Measurements from ENCODE around the gene DENND6A.
"Not testable (repeated sequence)": the region's sequence is repeated elsewhere in the genome, so short reads cannot be mapped to it uniquely, and the experiment has no call there.

The DENND6A gene

DNA sequence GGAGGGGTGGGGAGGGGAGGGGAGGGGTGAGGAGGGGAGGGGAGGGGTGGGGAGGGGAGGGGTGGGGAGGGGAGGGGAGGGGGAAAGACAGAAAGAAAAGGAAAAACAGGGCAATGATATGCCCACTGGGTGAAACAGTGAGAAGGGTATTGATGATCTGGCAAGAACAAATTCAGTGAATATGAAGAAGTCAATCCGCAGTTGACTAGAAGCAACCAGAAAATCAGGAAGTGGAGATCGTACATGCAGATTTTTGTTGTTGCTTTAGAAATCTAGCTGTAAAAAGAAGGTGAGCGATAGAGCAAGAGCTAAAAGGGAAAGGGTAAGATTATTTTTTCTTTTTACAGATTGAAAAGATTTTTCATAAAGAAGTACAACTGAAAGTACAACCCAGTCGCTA is 48.1 kb downstream of the DENND6A start:
- no peak for DNase-seq (ENCODE audit: low read depth in 2 of 2)

DNA sequence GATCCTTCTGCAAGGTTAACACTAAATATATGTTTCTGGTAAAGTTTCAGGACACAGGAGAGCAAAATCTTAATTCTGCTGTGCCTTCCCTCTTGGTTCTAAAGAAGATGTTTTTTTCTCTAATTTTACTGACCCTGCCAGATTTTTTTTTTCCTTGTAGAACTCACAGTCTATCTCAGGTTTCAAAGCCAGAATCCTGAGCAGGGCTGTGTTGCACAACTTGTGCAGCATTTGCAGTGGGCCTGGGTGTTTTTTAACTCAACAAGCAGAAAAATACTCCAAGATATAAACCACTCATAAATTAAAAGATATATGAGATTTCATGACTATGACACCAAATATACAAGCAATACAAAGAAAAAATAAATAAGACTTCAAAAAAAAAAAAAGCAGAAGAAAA is 55.5 kb downstream of the DENND6A start:
- no peak for DNase-seq (ENCODE audit: low read depth in 2 of 2)

DNA sequence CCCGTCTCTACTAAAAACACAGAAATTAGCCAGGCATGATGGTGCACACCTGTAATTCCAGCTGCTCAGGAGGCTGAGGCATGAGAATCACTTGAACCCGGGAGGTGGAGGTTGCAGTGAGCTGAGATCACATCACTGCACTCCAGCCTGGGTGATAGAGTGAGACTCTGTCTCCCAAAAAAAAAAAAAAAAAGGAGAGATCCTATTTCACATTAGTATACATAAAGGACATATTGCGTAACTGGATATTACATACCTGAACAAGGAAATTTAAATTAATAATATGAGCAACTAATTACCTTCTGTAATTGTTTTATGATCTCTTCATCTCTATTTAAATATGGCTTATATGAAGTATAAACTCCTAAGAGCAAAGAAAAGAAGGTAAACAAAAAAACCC is 58.6 kb downstream of the DENND6A start:
- not testable (repeated sequence) for DNase-seq (ENCODE audit: low read depth in 2 of 2)

DNA sequence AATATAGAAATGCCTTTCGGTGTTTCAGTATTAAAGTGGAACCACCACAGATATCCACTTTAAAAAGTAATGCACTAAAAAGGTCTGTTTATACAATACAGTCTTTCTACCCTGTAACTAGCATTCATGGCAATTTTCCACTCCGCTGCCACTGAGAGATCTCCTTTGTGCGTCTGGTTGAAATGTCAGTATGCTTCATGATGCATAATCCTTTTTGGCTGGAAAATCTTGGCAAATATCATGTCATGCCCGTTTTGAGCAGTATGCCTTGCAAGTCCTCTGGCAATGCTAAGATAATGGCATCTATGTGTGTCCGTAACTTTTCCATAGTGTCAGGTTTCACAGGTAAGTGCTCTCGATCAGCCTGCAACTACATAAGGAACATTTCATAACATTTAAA is 64.9 kb downstream of the DENND6A start:
- DNase-seq (ENCODE audit: low read depth in 2 of 2): no peak

DNA sequence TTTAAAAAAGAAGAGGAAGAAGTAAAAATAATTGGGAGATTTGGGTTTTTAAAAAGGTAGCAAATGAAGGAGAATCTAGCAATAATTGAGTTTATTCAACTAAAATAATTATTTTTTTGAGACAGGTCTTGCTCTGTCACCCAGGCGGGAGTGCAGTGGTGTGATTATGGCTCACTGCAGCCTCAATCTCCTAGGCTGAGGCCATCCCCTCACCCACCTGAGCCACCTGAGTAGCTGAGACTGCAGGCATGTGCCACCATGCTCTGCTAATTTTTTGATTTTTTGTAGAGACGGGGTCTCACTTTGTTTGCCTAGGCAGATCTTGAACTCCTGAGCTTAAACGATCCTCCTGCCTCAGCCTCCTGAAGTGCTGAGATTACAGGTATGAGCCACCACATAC is 68.1 kb downstream of the DENND6A start:
- DNase-seq (ENCODE audit: low read depth in 2 of 2): no peak

DNA sequence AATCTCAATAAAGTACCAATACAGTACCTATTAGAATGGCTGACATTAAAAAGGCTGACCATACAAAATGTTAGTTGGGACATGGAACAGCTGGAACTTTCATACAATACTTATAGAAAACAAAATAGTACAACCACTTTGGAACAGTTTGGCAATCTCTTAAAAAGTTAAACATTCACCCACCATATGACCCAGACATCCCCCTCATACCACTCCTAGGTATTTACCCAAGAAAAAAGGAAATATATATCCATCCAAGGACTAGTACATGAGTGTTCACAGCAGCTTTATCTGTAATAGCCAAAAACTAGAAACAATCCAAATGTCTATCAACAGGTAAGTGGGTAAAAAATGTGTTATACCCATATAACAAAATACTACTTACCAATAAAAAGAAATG is 70.5 kb downstream of the DENND6A start:
- no peak for DNase-seq (ENCODE audit: low read depth in 2 of 2)

DNA sequence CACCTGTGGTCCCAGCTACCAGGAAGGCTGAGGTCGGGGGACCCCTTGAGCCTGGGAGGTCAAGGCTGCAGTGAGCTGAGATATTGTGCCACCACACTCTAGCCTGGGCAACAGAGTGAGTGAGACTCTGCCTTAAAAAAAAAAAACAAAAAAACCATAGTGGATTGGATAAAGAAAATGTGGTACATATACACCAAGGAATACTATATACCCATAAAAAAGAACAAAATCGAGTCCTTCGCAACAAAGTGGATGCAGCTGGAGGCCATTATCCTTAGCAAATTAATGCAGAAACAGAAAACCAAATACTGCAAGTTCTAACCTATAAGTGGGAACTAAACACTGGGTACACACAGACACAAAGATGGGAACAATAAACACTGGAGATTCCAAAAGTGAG is 75.1 kb downstream of the DENND6A start:
- no peak for DNase-seq (ENCODE audit: low read depth in 2 of 2)

DNA sequence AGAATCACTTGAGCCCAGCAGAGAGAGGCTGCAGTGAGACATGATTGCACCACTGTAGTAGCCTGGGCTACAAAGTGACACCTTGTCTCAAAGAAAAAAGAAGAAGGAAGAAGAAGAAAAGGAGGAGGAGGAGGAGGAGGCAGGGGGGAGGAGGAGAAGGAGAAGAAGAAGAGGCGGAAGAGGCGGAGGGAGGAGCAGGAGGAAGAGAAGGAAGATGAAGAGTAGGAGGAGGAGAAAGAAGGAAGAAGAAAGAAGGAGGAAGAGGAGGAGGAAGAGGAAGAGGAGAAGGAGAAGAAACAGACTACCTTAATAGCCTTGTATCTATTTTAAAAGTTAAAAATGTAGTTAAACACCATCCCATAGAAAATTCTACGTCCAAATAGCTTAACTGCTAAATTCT is 76.6 kb downstream of the DENND6A start:
- DNase-seq (ENCODE audit: low read depth in 2 of 2): no peak

DNA sequence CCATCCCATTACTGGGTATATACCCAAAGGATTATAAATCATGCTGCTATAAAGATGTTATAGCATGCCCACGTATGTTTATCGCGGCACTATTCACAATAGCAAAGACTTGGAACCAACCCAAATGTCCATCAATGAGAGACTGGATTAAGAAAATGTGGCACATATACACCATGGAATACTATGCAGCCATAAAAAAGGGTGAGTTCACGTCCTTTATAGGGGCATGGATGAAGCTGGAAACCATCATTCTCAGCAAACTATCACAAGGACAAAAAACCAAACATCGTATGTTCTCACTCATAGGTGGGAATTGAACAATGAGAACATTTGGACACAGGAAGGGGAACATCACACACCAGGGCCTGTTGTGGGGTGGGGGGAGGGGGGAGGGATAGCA is 81.0 kb downstream of the DENND6A start:
- DNase-seq (ENCODE audit: low read depth in 2 of 2): not testable (repeated sequence)

DNA sequence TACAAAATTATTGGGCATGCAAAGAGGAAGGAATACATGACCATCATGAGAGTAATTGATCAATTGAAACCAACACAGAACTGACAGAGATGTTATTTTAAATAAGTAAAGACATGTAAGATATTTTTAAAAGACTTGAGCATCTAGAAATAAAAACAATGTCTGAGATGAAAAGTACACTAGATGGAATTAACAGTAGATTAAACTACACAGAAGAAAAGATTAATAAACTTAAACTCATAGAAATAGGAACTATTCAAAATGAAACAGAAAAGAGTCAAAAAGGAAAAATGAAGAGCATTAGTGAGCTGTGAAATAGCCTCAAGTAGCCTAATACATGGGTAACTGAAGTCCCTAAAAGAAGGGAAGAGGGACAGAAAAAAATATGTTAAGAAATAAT is 87.2 kb downstream of the DENND6A start:
- no peak for DNase-seq (ENCODE audit: low read depth in 2 of 2)

DNA sequence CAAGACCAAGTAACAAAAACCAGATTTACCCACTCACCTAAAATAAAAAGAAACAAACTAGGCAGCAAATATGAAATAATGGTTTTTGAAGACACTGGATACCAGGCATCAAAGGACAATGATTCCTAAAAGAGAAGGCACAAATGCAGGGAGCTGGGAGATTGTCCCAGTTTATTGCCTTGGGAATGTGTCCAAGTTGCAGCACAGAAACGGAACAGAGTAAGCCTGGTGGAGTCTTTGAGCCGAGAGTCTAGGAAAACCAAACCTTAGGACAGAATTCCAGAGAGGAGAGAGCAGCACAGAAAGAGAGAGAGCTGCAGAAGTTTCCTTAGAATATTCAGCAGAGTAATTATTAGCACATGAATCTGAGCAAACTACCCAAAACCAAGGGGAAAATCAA is 87.9 kb downstream of the DENND6A start:
- no peak for DNase-seq (ENCODE audit: low read depth in 2 of 2)

DNA sequence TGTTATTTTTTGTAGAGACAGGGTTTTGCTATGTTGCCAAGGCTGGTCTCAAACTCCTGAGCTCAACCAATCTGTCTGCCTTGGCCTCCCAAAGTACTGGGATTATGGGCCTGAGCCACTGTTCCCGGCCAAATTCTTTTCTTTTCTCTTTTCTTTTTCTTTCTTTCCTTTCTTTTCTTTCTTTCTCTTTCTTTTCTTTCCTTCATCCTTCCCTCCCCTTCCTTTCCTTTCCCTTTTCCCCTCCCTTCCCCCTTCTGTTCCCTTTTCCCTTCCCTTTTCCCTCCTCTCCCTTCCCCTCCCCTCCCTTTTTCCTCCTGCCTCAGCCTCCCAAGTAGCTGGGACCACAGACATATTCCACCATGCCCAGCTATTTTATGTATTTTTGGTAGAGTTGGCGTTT is 92.7 kb downstream of the DENND6A start:
- no peak for DNase-seq (ENCODE audit: low read depth in 2 of 2)

DNA sequence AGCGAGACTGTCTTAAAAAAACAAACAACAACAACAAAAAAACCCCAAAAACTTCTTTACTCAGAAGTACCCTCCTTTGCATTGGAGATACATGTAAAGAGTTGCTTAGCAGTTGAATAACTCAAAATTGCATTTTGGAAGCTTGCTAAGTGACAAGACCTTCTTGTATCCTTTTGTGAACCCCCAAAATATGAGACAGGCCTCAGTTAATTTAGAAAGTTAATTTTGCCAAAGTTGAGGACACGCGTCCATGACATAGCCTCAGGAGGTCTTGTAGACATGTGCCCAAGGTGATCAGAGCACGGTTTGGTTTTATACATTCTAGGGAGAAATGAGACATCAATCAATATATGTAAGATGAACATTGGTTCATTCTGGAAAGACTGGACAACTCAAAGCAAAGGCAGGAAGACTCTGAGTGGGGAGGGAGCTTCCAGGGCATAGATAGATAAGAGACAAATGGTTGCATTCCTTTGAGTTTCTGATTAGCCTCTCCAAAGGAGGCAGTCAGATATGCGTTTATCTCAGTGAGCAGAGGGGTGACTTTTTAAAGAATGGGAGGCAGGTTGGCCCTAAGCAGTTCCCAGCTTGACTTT is 94.0 kb downstream of the DENND6A start:
- no peak for DNase-seq (ENCODE audit: low read depth in 2 of 2)

DNA sequence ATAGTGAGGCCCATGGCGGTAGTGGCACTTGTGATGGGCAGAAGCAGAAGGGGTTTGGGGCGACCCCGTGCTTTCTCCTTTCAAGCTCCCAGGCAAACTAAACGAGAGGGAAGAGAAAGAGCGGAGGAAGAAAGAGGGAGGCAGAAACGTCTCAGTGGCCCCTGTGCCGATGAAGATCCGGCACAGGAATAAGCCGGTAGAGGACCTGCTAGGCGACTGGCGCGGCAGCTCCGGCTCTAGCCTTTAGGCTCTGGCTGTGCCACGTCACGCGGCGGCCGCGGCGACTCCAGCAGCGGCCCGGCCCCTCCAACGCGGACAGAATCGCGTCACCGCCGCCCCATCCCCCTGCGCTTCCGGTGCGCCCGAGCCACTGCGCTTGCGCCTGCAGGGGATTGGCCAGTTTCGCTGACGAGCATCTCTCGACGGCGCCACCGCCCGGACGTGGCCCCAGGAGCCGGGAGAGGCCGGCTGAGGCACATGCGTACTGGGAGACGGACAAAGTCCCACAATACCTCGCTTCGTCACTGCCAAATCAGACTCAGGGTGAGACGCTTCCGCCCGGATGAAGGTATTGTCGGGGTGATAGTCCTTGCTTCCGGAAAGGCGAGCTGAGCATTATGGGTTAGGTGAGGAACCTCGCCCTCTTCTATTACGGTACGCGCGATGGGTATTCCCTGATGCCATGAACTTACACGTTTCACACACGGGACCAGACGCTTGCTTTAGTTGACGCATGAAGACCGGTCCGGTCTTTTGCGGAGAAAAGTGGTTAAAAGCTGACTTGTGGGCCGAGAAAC is 95.6 kb downstream of the DENND6A start, which contains the start of gene ARF4:
Gene ARF4 (minus strand): TSS at position 218 of the 797 bp plus-strand sequence. CDS start 204 bp downstream, at position 14.
- DNase-seq (ENCODE audit: low read depth in 2 of 2): peak; percentile 98 to 99

DNA sequence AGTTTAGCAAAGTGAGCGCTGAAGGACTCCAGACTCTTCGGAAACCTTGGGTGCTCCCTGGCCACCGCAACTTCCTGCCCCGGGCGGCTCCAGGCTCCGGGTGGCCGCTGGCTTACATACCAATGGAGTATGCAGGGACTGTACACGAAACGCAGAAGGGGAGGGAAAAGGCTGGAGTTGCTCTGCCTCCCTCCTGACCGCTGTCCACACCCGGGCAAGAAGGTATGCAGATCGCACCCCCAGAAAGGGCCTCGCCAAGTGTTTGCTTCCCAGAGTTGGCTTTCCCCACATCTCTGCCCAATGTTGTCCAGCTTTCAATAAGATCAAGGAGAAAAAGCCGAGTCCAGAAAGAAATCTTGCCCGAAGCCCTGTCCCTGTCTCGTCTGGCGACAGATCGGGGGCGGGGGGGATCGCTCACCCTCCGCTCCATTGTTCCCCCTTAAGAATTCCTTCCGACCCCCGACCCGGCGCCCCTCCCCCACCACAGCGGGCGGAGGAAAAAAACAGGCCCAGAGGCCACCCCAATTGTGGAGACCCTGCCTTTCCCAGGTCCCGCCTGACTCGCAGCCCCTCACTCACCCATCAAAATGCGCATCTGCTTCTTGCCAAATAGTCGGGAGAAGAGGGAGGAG is 96.3 kb downstream of the DENND6A start:
- DNase-seq (ENCODE audit: low read depth in 2 of 2): peak; percentile 35 to 57

DNA sequence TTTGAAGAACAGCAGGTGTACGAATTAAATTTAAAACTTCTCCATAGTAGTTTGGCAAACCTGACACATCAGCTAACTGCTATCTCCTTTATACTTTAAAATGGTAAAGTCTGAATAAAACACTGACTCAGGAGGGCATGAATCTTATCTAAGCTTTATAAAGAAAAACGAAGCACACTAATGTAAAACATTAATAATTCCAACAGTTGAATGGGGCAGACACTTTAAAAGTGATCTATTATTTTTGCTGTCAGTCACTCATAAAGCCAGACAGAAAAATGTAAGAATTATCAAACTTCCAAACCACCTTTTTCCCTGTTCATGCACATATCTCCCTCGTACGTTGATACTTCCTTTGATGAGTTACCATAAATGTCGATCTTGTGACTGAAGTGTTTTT is 98.3 kb downstream of the DENND6A start:
- no peak for DNase-seq (ENCODE audit: low read depth in 2 of 2)

DNA sequence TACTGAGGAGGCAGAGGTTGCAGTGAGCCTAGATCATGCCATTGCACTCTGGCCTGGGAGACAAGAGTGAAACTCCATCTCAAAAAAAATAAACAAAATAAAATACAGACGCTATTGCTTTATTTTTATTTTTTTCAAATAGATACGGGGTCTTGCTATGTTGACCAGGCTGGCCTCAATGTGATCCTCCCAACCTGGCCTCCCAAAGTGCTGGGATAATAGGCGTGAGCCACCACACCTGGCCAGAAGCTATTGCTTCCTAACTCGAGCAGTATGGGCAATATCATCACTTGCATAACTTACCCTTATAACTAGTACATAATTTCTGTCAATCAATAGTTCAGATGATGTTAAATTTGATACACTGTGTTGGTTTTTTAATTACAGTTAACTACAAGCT is 98.7 kb downstream of the DENND6A start:
- no peak for DNase-seq (ENCODE audit: low read depth in 2 of 2)

DNA sequence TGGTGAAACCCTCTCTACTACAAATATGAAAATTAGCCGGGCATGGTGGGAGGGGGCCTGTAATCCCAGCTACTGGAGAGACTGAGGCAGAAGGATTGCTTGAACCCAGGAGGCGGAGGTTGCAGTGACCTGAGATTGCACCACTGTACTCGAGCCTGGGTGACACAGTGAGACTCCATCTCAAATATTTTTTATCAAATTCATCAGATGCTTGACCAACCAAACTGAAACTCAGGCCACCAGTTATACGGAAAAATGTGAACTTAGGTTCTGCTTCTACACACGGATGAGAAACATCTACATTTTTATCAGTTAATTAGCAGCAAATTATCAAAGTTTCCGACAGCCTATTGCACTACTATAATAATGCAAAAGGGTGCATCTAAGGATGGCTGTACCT is 100.6 kb downstream of the DENND6A start:
- DNase-seq (ENCODE audit: low read depth in 2 of 2): no peak

DNA sequence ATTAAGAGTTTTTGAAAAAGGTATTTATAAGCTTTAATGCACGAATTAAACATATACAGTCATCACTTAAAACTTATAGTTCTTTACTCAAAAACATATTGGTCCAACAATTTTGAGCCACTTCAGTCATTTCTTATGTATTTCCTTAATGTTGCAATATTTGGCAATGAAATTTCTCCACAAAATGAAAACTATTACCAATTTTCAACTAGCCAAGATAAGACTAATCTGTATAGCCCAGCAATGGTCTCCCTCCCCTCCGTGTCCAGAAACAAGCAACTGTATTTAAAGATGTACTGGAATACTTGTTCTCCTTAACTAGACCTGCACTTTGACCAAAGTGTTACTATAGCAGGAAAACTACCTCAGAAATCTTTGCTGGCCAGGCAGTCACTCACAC is 105.0 kb downstream of the DENND6A start:
- no peak for DNase-seq (ENCODE audit: low read depth in 2 of 2)

DNA sequence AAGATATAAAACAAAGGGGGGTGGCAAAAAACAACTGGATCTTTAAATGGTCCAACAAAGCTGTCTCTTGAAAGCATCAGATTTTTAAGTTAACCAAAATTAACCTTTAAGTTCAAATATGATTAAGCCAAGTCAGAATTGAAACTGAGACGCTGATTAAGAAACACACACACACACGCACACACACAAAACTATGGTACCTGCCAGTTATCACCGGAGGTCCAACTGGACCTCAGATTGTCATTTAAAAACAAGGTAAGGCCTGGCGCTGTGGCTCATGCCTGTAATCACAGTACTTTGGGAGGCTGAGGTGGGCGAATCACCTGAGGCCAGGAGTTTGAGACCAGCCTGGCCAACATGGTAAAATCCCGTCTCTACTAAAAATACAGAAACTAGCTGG is 106.1 kb downstream of the DENND6A start:
- DNase-seq (ENCODE audit: low read depth in 2 of 2): no peak

DNA sequence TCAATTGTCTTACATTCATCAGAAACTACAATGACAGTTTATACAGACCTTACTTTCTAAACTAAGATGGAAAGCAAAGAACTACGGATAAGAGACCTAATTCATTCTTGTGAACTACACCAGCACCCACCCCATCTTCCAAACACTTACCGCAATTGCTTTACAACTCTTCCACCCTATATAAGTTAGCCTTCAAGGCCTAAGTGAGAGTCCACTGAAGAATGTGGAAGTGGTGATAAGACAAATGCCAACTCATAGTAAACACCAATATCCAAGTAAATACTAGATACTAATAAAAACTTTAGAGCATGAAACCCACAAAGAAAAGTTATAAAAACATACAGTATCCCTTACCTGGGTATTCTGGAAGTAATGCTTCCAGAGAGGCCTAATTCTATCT is 109.3 kb downstream of the DENND6A start:
- no peak for DNase-seq (ENCODE audit: low read depth in 2 of 2)

DNA sequence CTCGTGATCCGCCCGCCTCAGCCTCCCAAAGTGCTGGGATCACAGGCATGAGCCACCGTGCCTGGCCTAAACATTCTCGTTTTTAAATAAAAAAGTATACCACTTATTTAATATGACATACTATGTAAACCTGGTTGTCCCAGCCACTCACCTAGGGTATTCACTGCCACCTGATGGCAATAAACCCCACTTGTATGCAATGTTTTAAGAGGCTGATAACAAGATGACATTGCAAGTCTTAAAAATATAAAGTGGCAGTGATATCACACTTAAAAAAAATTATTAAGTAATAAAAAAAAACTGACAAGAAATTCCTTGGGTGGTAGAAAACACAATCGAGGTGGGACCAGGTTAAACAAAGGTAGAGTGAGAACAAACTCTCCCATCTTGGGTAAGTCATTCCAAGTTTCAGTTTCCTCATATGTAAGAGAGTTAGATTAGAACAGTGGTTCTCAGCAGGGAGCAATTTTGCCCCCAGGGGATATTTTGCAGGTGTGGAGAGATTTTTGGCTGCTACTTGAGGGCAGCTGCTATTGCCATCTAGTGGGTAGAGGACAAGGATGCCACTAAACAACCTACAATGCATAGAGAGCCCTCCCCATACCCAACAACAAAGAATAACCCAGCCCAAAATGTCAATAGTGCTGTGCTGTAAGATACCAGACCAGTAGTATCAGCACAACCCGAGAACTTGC is 110.3 kb downstream of the DENND6A start:
- DNase-seq (ENCODE audit: low read depth in 2 of 2): no peak

DNA sequence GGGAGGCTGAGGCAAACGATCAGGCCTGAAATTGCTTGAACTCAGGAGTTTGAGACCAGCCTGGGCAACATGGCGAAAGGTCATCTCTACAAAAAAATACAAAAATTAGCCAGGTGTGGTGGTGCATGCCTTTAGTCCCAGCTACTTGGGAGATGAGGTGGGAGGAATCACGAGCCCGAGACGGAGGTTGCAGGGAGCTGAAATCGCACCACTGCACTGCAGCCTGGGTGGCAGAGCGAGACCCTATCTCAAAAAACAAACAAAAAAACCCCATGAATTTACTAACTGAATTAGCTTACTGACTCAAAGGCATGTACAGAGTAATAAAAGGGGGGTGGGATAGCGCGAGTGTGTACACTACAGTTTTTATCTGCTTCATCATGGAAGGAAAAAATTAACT is 115.1 kb downstream of the DENND6A start:
- DNase-seq (ENCODE audit: low read depth in 2 of 2): no peak
